ENCODE results near the gene OLFM2. TPM values are rescaled to one million over a fixed set of nuclear protein-coding genes. Genes with fewer than 3 reads are reported as not detected.

OLFM2 gene
- total and polyA plus RNA-seq, 10 donors: 1.5 to 4.6 (median 2.5) TPM

GRCh38 chr19:9971166-9971897, 35.0 kb upstream of the OLFM2 start:
- TF ChIP-seq, protein P1, sequence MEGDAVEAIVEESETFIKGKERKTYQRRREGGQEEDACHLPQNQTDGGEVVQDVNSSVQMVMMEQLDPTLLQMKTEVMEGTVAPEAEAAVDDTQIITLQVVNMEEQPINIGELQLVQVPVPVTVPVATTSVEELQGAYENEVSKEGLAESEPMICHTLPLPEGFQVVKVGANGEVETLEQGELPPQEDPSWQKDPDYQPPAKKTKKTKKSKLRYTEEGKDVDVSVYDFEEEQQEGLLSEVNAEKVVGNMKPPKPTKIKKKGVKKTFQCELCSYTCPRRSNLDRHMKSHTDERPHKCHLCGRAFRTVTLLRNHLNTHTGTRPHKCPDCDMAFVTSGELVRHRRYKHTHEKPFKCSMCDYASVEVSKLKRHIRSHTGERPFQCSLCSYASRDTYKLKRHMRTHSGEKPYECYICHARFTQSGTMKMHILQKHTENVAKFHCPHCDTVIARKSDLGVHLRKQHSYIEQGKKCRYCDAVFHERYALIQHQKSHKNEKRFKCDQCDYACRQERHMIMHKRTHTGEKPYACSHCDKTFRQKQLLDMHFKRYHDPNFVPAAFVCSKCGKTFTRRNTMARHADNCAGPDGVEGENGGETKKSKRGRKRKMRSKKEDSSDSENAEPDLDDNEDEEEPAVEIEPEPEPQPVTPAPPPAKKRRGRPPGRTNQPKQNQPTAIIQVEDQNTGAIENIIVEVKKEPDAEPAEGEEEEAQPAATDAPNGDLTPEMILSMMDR (IDR thresholded peaks at IDR 0.05 in 8 of 11, conservative IDR thresholded peaks at IDR 0.05 in 3 of 11): no peak
- no peak for TF ChIP-seq POLR2AphosphoS5 (IDR thresholded peaks at IDR 0.05)
- intact Hi-C loops (cut with DNase I; ENCODE audit: low total_unique reads): no loop called here
- no peak overlapping the region for H3K4me3 ChIP-seq
- WGBS, 5 donors: 72 to 77% (median 75%) methylated on average over 15 of the region's 15 CpGs
- no peaks in the 10 kb centered on the region for H3K36me3 ChIP-seq
- H3K27me3 ChIP-seq (replicated peaks in 1 of 7): peaks cover 0 to 32% (median 8%) of the 10 kb centered on the region in 7 donors
- no peaks in the 10 kb centered on the region for H3K9me3 ChIP-seq
- DNase-seq: no peak
- no peaks in the 10 kb centered on the region for H3K4me1 ChIP-seq
- H3K27ac ChIP-seq: no peak overlapping the region

DNA sequence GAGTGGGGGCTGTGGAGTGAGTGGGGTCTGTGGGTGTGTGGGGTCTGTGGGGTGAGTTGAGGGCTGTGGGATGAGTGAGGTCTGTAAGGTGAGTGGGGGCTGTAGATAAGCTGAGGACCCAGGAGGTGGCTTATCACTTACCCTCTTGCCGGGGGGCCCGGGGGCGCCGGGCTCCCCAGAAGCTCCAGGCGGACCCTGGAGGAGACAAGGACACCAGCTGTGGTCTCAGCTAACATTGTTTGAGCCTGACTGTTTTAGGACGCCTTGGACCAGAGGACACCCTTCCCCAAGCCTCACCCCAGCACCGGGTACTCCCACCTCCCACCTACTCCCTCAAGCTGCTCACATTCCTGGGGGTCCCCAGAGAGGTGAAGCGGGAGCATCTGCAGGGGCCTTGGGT, 34.2 kb upstream of the OLFM2 start:
- Histone ChIP-seq H3K36me3 (no peaks in the 10 kb centered on the region), H3K4me3 (no peak overlapping the region), H3K27me3 (replicated peaks in 1 of 7) (peaks cover 0 to 41% (median 10%) of the 10 kb centered on the region in 7 donors), H3K4me1 (no peaks in the 10 kb centered on the region), H3K27ac (no peak overlapping the region), H3K9me3 (no peaks in the 10 kb centered on the region)
- 67 to 84% (median 73%) methylated on average over 8 of the region's 8 CpGs for WGBS, 5 donors
- no peak for DNase-seq
- no peak for TF ChIP-seq POLR2AphosphoS5 (IDR thresholded peaks at IDR 0.05)
- TF ChIP-seq, protein P1 (IDR thresholded peaks at IDR 0.05 in 8 of 11, conservative IDR thresholded peaks at IDR 0.05 in 3 of 11): no peak
- intact Hi-C loops (cut with DNase I; ENCODE audit: low total_unique reads): no loop called here

GRCh38 chr19:9969688-9969975, 33.3 kb upstream of the OLFM2 start:
- intact Hi-C loops (cut with DNase I; ENCODE audit: low total_unique reads): no loop called here
- 71 to 90% (median 84%) methylated on average over 2 of the region's 2 CpGs for WGBS, 5 donors
- no peaks in the 10 kb centered on the region for H3K9me3 ChIP-seq

More at GRCh38 chr19:9969688-9969975, 33.3 kb upstream of the OLFM2 start:
- no peaks in the 10 kb centered on the region for H3K4me1 ChIP-seq
- H3K4me3 ChIP-seq: no peak overlapping the region
- peaks cover 0 to 49% (median 10%) of the 10 kb centered on the region in 7 donors for H3K27me3 ChIP-seq (replicated peaks in 1 of 7)
- no peak for DNase-seq
- no peak overlapping the region for H3K27ac ChIP-seq
- H3K36me3 ChIP-seq: no peaks in the 10 kb centered on the region
- TF ChIP-seq, protein P1 (IDR thresholded peaks at IDR 0.05 in 8 of 11, conservative IDR thresholded peaks at IDR 0.05 in 3 of 11): no peak
- TF ChIP-seq POLR2A (IDR thresholded peaks at IDR 0.05) (no peak), POLR2AphosphoS5 (IDR thresholded peaks at IDR 0.05) (no peak)

Data from spleen (tissue), 11 donors.